T-helper 1 cell treated with Interleukin-12 subunit alpha and Interleukin-12 subunit beta and Interleukin-4 antibody, amounts not matched to agents 30 ng/mL and 1 ng/mL, for 36 hours (primary cell): ENCODE measurements around the gene GNRH2. TPM values are rescaled to one million over a fixed set of nuclear protein-coding genes. Genes with fewer than 3 reads are reported as not detected.
"Not testable (repeated sequence)": the region's sequence is repeated elsewhere in the genome, so short reads cannot be mapped to it uniquely, and the experiment has no call there.

Experiments
- intact Hi-C: fragments of 100-400 bp; cut with micrococcal nuclease; formaldehyde crosslinking; loops from one replicate; pipeline ENCODE4 v1.15.1; 2024
- total RNA-seq: library from RNA; stranded (reverse); gene quantifications from 2 replicates; pipeline ENCODE4 v1.2.3, GENCODE V29; 2022

The GNRH2 gene
- total RNA-seq, 1 donor from 2014 or later = 1.3 TPM

GRCh38 chr20:3041854-3042409, 1.5 kb upstream of the GNRH2 start:
- intact Hi-C loops = no loop called here

- intact Hi-C loops = no loop called here
Observed at GRCh38 chr20:3042625-3043024, 797 bp upstream of the GNRH2 start.

DNA sequence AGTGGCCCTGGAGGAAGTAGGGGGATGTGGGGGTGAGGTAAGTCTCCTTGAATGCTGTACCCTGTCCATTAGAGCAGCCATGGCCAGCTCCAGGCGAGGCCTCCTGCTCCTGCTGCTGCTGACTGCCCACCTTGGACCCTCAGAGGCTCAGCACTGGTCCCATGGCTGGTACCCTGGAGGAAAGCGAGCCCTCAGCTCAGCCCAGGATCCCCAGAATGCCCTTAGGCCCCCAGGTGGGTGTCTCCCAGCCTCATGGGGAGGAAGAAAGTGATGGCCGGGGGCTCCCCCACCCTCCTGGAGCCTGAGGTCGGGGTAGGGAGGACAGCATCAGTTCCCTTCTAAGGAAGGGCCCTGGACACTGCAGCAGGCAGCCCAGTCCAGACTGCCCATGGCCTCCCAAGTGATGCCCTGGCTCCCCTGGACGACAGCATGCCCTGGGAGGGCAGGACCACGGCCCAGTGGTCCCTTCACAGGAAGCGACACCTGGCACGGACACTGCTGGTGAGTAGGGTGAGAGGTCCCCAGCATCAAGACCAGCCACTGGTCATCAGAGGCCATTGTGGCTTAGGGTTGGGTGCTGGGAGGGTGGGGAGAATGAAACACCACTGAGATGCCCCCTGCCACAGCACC, 1.0 kb downstream of the GNRH2 start:
- intact Hi-C loops = loop anchor here (2.0 kb wide), 1 partner anchor 128 kb away; the partner anchor contains the start of gene LZTS3

- intact Hi-C loops = loop anchor here (1.0 to 5.0 kb wide), 6 partner anchors 128 to 427 kb away; partner anchors contain the start of genes ATRN, DDRGK1, LZTS3 and PTPRA
Observed at GRCh38 chr20:3045042-3045815, 1.8 kb downstream of the GNRH2 start.

- intact Hi-C loops = loop anchor here (1.0 to 5.0 kb wide), 7 partner anchors 111 to 426 kb away; partner anchors contain the start of genes ATRN, DDRGK1, LZTS3 and PTPRA
Observed at GRCh38 chr20:3045816-3046676, 2.6 kb downstream of the GNRH2 start, which contains the start of gene MRPS26. Gene MRPS26, plus strand, starts transcription at chr20:3046052. Its CDS starts 17 bp downstream, at chr20:3046069.

- intact Hi-C loops = loop anchor here (2.0 to 5.0 kb wide), 2 partner anchors 110 to 425 kb away; partner anchors contain the start of gene ATRN
Observed at GRCh38 chr20:3046677-3047462, 3.4 kb downstream of the GNRH2 start.

GRCh38 chr20:3047486-3048419, 4.3 kb downstream of the GNRH2 start:
- intact Hi-C loops = loop anchor here (2.0 to 5.0 kb wide), 2 partner anchors 109 to 425 kb away; partner anchors contain the start of gene ATRN

- intact Hi-C loops = no loop called here
Observed at GRCh38 chr20:3051385-3052019, 8.1 kb downstream of the GNRH2 start.

GRCh38 chr20:3059489-3059888, 16.1 kb downstream of the GNRH2 start:
- intact Hi-C loops = no loop called here

GRCh38 chr20:3064119-3064518, 20.7 kb downstream of the GNRH2 start:
- intact Hi-C loops = not testable (repeated sequence)

- intact Hi-C loops = no loop called here
Observed at GRCh38 chr20:3067139-3068014, 24.0 kb downstream of the GNRH2 start.

GRCh38 chr20:3068075-3068474, 24.7 kb downstream of the GNRH2 start:
- intact Hi-C loops = no loop called here

DNA sequence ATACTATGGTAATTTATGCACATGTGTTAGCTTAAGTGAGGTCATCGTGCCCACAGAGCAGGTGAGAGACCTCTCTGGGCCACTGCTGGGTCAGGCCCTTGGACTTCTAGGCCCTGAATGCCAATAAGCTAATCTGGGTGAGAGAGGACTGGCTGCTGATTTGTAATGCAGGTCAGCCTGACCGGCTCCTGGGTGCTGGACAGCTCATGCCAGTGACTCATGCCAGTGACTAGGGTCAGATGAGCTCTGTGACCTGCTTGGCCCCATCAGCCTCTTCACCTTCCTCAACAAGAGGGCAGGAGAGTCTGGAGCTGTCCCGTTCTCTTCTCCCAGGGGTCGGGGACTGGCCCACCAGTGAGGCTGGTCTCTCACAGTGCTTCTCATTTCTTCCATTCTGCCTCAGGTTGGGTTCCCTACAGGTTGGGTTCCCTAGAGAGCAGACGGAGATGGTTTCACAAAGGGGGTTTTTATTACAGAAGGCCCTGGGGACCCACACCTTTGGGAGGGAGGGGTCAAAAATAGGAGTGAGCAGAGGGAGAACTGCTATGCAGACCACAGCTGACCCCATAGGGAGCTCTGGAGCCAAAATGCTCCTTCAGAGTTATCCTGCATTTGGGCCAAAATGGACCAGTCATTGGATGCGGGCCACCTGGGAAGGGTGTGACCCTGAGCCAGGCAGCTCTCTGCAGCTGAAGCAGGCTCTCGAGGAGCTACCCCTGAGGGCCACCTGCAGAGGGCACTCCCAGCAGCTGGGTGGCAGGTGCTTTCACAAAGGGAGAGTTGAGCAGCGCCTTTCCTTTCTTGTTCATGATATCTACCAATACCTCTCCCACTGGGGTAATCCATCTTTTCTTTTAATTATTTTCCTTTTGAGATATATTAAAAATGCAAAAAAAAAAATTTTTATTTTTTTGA, 25.8 kb downstream of the GNRH2 start:
- intact Hi-C loops = loop anchor here (1.0 kb wide), 1 partner anchor 46 kb away; no protein-coding TSS in a partner anchor

DNA sequence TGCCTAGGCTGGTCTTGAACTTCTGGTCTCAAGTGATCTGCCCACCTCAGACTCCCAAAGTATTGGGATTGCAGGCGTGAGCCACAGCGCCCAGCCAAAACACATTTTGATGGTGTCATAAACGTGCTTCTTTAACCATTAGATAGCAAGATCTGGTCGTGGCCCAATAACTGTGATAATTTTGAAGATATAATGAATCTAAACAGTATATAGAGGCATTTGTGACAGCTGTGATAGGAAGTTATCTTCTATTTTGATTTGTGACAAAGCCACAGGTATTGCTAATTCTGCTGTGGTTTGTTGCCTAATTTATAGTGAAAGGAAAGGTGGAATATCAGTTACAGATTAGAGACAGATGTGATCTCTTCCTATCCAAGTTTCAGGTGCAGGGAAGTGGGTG, 27.3 kb downstream of the GNRH2 start:
- intact Hi-C loops = loop anchor here (5.0 kb wide), 1 partner anchor 102 kb away; the partner anchor contains the start of gene LZTS3

DNA sequence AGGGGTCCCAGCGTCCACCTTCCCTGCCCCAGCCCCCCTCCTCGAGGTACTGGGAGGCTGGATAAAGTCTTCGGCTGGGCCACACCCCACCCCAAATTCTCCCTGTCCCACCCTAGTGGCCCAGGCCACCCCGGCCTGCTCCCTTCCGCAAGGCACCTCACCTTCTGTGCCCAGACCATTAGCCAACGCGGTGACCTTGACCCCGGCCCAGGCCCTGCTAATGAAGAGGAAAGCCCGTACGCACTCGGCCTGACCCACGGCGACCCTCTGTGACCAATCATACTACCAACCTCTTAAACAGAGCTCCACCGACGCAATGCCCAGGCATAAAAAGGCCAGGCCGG, 27.8 kb downstream of the GNRH2 start:
- intact Hi-C loops = loop anchor here (5.0 kb wide), 1 partner anchor 101 kb away; the partner anchor contains the start of gene LZTS3
